HG02870 (cell line): ENCODE results near the gene FAF1.
"Not testable (repeated sequence)": the region's sequence is repeated elsewhere in the genome, so short reads cannot be mapped to it uniquely, and the experiment has no call there.

ENCODE experiments used
- ATAC-seq: cut with Tn5 transposase; IDR thresholded peaks from one replicate; pipeline ENCODE4 v1.9.1; 2021; ENCODE audit warnings: mild to moderate bottlenecking, moderate library complexity; ENCODE audit not compliant: unreplicated experiment

FAF1 gene

GRCh38 chr1:50796272-50796671 is 163.8 kb downstream of the FAF1 start:
- ATAC-seq: no peak

- no peak for ATAC-seq
These were observed 166.5 kb downstream of the FAF1 start for GRCh38 chr1:50793521-50793920.

DNA sequence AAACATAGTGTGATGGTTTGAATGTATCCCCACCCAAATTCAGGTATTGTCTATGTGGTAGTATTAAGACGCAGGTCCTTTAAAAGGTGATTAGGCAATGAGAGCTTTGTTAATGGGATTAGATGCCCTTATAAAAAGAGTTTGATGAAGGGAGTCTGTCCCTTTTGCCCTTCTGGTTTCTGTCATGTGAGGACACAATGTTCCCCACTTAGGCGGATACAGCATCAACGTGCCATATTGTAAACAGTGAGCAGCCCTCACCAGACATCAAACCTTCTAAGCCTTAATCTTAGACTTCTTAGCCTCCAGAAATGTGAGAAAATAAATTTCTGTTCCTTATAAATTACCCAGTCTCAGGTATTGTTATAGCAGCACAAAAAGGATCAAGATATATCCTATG is 172.8 kb downstream of the FAF1 start:
- no peak for ATAC-seq

- no peak for ATAC-seq
These were observed 176.8 kb downstream of the FAF1 start for GRCh38 chr1:50783286-50783685.

DNA sequence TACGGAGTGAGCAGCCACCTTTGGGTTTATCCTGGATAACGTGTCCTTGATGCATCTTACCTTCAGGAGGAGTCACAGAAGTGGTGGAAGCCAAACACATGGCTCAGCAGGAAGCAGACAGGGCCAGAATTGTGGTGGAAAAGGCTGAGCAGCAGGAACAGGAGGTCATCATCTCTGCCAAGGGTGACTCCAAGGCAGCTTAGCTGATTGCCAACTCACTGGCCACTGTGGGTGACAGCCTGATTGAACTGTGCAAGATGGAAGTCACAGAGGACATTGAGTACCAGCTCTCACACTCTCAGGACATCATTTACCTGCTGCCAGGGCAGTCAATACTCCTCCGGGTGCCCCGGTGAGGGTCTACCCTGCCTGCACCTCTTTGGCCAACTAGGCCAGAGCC is 179.3 kb downstream of the FAF1 start:
- no peak for ATAC-seq

- no peak for ATAC-seq
These were observed 180.3 kb downstream of the FAF1 start for GRCh38 chr1:50779801-50780200.

- ATAC-seq: no peak
These were observed 184.3 kb downstream of the FAF1 start for GRCh38 chr1:50775740-50776139.

DNA sequence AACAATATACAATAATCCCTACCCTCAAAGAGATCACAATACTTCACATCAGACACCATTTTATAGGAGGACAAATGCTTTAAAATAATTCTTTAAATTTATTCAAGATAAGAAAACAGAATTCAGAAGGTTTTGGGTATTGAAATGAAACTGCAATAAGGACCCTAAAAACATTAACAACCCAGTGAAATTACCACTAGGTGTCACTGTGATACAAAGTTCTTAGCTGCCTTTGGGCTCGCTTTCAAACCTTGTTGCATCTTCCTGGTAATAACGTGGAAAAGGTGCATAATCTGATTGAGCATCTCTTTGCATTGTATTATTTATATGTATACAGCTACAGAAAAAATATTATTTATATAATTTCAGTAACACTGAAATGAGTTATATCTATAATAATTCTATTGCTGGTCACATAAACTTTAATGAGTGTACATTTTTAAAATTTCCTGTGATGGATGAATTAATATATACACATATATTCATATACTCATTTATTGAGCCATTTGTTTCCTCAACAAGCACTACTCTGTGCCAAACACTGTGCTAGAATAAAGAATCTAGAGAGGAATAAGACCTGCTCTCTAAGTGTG is 185.2 kb downstream of the FAF1 start:
- ATAC-seq: no peak

GRCh38 chr1:50766688-50767087 is 193.4 kb downstream of the FAF1 start:
- no peak for ATAC-seq

DNA sequence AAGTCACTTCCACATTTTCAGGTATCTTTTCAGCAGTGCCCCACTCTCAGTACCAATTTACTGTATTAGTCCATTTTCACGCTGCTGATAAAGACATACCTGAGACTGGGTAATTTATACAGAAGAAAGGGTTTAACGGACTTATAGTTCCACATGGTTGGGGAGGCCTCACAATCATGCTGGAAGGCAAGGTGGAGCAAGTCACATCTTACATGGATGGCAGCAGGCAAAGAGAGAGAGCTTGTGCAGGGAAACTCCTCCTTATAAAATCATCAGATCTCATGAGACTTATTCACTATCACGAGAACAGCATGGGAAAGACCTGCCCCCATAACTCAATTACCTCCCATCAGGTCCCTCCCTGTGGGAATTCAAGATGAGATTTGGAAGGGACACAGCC is 203.5 kb downstream of the FAF1 start:
- ATAC-seq: not testable (repeated sequence)

DNA sequence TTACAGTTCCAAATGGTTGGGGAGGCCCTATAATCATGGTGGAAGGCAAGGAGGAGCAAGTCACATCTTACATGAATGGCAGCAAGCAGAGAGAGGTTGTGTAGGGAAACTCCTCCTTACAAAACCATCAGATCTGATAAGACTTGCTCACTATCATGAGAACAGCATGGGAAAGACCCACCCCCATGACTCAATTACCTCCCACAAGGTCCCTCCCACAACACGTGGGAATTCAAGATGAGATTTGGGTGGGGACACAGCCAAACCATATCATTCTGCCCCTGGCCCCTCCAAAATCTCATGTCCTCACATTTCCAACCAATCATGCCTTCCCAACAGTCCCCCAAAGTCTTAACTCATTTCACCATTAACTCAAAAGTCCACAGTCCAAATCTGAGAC is 205.3 kb downstream of the FAF1 start:
- ATAC-seq: not testable (repeated sequence)

GRCh38 chr1:50750021-50750619 is 209.9 kb downstream of the FAF1 start:
- ATAC-seq: no peak

GRCh38 chr1:50747394-50747793 is 212.7 kb downstream of the FAF1 start:
- no peak for ATAC-seq

DNA sequence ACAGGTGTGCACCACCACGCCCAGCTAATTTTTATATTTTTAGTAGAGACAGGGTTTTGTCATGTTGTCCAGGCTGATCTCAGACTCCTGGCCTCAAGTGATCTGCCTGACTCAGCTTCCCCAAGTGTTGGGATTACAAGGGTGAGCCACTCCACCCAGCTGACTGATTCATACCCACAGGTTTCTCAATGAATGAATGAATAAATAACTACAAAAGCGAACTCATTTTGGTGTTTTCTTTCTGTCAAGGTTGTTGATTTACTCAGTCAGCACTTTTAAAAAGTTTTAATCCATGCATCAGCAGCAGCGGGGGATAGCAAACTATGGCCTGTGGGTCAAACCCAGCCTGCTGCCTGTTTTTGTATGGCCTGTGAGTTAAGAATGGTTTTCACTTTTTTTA is 217.5 kb downstream of the FAF1 start:
- ATAC-seq: no peak

GRCh38 chr1:50739125-50739524 is 220.9 kb downstream of the FAF1 start:
- ATAC-seq: no peak

GRCh38 chr1:50735443-50735842 is 224.6 kb downstream of the FAF1 start:
- ATAC-seq: no peak

DNA sequence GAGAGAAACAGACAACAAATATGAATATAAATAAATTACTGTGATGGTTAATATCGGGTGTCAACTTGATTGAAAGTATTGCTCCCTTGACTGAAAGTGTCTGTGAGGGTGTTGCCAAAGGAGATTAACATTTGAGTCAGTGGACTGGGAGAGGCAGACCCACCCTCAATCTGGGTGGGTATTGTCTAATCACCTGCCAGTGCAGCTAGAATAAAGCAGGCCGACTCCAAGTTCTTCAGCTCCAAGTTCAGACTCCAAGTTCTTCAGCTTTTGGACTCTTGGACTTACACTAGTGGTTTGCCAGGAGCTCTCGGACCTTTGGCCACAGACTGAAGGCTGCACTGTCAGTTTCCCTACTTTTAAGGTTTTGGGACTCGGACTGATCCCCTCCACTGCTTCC is 232.5 kb downstream of the FAF1 start:
- not testable (repeated sequence) for ATAC-seq

DNA sequence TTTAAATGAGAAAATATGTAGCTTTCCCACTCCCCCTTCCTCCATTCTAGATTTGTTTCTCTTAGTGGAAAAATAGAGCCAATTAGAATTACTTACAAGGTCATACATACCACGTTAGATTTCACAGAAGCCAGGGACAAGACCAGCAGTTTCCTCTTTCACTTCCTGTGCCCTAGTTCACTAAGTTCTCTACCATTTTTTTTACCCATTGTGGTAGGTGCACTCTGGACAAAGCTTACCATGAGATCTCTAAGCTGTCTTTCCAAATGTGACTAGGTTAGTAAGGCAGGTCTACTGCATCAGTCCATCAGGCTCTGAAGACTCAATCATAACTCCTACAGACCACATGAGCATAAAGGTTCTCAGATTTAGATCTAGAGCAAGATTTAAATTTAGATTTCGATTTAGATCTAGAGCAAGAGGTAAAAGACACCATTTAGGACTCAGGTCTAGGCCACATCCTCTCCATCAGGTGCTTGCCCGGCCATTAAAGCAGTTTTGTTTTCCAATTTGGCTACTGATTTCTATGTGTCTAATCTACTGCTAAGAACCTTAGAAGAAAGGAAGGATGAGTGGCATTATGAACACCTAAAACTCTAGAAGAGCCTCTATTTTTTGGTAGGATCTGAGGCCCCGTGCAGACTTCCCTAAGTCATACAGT is 235.3 kb downstream of the FAF1 start:
- ATAC-seq: peak; percentile 80

DNA sequence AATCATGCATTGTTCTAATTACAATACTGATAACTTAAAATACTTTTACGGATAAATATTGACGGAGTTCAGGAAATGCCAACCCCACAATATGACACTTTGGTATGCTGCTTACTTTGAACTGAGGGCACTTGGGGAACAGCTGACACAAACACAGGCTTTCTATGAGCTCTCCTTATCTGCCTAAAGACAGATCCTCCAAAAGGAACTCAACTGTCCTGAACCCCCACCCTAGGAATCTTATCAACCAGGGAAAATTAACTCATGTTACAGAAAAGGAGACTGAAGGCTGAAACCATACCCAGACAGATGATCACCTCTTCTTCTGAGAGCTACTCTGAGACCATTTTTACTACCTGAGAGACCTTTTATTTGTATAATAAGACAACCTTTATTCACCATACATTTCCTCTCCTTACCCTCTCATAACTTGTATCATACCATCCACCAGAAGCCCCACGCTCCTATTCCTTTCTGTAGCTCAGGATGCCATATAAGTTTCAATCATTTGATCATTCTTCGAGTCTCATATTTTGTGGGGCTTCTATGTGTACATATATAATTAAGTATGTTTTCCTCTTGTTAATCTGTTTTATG is 239.5 kb downstream of the FAF1 start:
- ATAC-seq: no peak

DNA sequence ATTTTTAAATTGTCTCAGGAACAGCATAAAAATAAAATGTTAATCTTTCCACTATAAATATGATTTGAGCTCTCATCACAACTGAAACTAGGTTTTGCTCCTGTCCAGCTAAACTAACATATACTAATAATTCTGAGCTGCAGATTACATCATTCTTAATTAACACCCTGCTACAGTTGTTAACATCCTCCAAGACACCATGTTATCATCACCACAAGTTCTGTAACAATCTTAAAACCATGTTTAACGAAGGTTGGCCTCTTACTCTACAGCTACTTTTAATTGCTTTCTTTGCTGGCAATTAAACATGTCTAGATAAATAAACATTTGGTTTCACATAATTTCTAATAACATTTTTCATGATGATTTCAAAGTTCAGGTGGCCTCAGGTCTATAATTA is 240.9 kb downstream of the FAF1 start:
- no peak for ATAC-seq

DNA sequence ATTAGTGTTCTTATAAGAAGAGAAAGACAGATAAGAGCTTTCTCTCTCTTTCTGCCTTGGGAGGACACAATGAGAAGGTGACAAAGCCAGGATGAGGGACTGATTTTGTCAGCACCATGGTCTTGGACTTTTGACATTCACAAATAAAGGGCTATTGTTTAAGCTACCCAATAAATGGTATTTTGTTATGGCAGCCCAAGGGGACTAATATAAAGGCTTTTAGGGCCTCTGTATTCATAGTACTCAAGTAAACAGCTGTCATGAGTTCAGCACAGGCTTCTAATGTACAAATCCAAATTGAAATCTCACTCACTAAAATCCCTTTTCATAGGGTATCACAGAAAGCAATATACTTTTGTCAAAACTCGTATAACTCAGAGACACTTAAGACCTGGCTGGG is 242.7 kb downstream of the FAF1 start:
- ATAC-seq: no peak

- ATAC-seq: not testable (repeated sequence)
These were observed 243.6 kb downstream of the FAF1 start for GRCh38 chr1:50716455-50716854.
